ENCODE results near the gene AGPS. TPM values are rescaled to one million over a fixed set of nuclear protein-coding genes. Genes with fewer than 3 reads are reported as not detected.

AGPS gene
- total RNA-seq, 2 experiments from 2014 or later = 2.1 to 9.6 TPM

DNA sequence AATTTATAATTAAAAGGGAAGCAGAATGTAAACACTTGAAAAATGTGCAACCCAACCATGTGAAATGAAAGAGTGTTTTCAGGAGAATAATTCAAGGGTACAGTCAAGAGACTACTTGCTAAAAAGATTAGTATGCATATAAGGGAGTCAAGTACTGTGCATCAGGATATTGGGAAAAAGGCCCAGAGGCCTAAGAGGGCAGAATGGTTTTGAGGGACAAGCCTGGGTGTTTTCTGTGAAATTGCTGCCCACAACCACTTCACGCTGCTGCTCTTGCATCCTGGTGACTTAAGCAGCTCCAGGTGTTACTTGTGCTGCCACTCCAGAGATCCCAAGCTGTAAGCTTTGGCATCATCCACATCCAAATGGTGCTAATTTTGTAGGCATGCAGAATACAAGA, 165.2 kb downstream of the AGPS start:
- Histone ChIP-seq H3K4me1 (ENCODE audit: insufficient read depth, low read length, poor library complexity, severe bottlenecking) (peaks cover 5% of the 10 kb centered on the region), H2AFZ (ENCODE audit: low read length) (no peak overlapping the region), H3K36me3 (ENCODE audit: insufficient read depth, low read length) (no peaks in the 10 kb centered on the region), H3K4me2 (ENCODE audit: low read length) (no peak overlapping the region), H3K9me2 (ENCODE audit: insufficient read depth, low read length) (no peaks in the 10 kb centered on the region), H3K9me3 (ENCODE audit: low read length) (no peaks in the 10 kb centered on the region), H3K4me3 (ENCODE audit: low read depth, low read length, poor library complexity, severe bottlenecking) (no peak overlapping the region), H4K20me1 (ENCODE audit: insufficient read depth, low read length) (no peaks in the 10 kb centered on the region), H3K27ac (ENCODE audit: low read depth, low read length, poor library complexity, severe bottlenecking) (no peak overlapping the region), H3K79me2 (ENCODE audit: insufficient read depth, low read depth, low read length) (no peaks in the 10 kb centered on the region)
- BruUV-seq (replicated peaks) = no TSS peak
- POLR2A ChIA-PET = no interaction called here
- no peak for DNase-seq (ENCODE audit: low spot score)
- intact Hi-C loops (cut with micrococcal nuclease; ENCODE audit: unreplicated experiment) = no loop called here
- TF ChIP-seq, protein P1, sequence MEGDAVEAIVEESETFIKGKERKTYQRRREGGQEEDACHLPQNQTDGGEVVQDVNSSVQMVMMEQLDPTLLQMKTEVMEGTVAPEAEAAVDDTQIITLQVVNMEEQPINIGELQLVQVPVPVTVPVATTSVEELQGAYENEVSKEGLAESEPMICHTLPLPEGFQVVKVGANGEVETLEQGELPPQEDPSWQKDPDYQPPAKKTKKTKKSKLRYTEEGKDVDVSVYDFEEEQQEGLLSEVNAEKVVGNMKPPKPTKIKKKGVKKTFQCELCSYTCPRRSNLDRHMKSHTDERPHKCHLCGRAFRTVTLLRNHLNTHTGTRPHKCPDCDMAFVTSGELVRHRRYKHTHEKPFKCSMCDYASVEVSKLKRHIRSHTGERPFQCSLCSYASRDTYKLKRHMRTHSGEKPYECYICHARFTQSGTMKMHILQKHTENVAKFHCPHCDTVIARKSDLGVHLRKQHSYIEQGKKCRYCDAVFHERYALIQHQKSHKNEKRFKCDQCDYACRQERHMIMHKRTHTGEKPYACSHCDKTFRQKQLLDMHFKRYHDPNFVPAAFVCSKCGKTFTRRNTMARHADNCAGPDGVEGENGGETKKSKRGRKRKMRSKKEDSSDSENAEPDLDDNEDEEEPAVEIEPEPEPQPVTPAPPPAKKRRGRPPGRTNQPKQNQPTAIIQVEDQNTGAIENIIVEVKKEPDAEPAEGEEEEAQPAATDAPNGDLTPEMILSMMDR (conservative IDR thresholded peaks at IDR 0.05; ENCODE audit: low read length) = no peak
- no peak for TF ChIP-seq EZH2phosphoT487 (IDR thresholded peaks at IDR 0.05; ENCODE audit: borderline replicate concordance, low read depth, low read length)
- CTCF ChIA-PET (ENCODE audit: unreplicated experiment) = no interaction called here

GRCh38 chr2:177559638-177560037, 167.1 kb downstream of the AGPS start:
- TF ChIP-seq, protein P1 (conservative IDR thresholded peaks at IDR 0.05; ENCODE audit: low read length) = no peak
- no peak for TF ChIP-seq EZH2phosphoT487 (IDR thresholded peaks at IDR 0.05; ENCODE audit: borderline replicate concordance, low read depth, low read length)
- CTCF ChIA-PET (ENCODE audit: unreplicated experiment) = no interaction called here

GRCh38 chr2:177568390-177568789, 175.8 kb downstream of the AGPS start:
- TF ChIP-seq EZH2phosphoT487 (IDR thresholded peaks at IDR 0.05; ENCODE audit: borderline replicate concordance, low read depth, low read length) = no peak
- TF ChIP-seq, protein P1 (conservative IDR thresholded peaks at IDR 0.05; ENCODE audit: low read length) = no peak
- POLR2A ChIA-PET = interaction anchor here (0.6 to 1.6 kb wide), 2 partner anchors 13 to 395 kb away, joined by 3 read pairs; no protein-coding TSS in a partner anchor
- Histone ChIP-seq H3K4me1 (ENCODE audit: insufficient read depth, low read length, poor library complexity, severe bottlenecking) (no peaks in the 10 kb centered on the region), H2AFZ (ENCODE audit: low read length) (no peak overlapping the region; the same call in 1 of the 2 replicates), H3K27ac (ENCODE audit: low read depth, low read length, poor library complexity, severe bottlenecking) (no peak overlapping the region), H3K36me3 (ENCODE audit: insufficient read depth, low read length) (no peaks in the 10 kb centered on the region), H3K4me3 (ENCODE audit: low read depth, low read length, poor library complexity, severe bottlenecking) (no peak overlapping the region), H3K9me3 (ENCODE audit: low read length) (no peaks in the 10 kb centered on the region), H3K4me2 (ENCODE audit: low read length) (no peak overlapping the region), H4K20me1 (ENCODE audit: insufficient read depth, low read length) (no peaks in the 10 kb centered on the region), H3K9me2 (ENCODE audit: insufficient read depth, low read length) (no peaks in the 10 kb centered on the region), H3K79me2 (ENCODE audit: insufficient read depth, low read depth, low read length) (no peaks in the 10 kb centered on the region)
- intact Hi-C loops (cut with micrococcal nuclease; ENCODE audit: unreplicated experiment) = no loop called here
- no TSS peak for BruUV-seq (replicated peaks)
- CTCF ChIA-PET (ENCODE audit: unreplicated experiment) = interaction anchor here (0.6 kb wide), 1 partner anchor 179 kb away, joined by 3 read pairs; no protein-coding TSS in a partner anchor
- DNase-seq (ENCODE audit: low spot score) = no peak

More at GRCh38 chr2:177559638-177560037, 167.1 kb downstream of the AGPS start:
- BruUV-seq (replicated peaks) = no TSS peak
- no peaks in the 10 kb centered on the region for H3K36me3 ChIP-seq (ENCODE audit: insufficient read depth, low read length)
- intact Hi-C loops (cut with micrococcal nuclease; ENCODE audit: unreplicated experiment) = no loop called here
- no peaks in the 10 kb centered on the region for H3K9me3 ChIP-seq (ENCODE audit: low read length)
- H3K4me3 ChIP-seq (ENCODE audit: low read depth, low read length, poor library complexity, severe bottlenecking) = no peak overlapping the region
- no peak overlapping the region for H3K27ac ChIP-seq (ENCODE audit: low read depth, low read length, poor library complexity, severe bottlenecking)
- POLR2A ChIA-PET = no interaction called here
- no peak for DNase-seq (ENCODE audit: low spot score)
- no peaks in the 10 kb centered on the region for H3K79me2 ChIP-seq (ENCODE audit: insufficient read depth, low read depth, low read length)
- no peak overlapping the region for H3K4me2 ChIP-seq (ENCODE audit: low read length)
- H3K9me2 ChIP-seq (ENCODE audit: insufficient read depth, low read length) = no peaks in the 10 kb centered on the region
- H2AFZ ChIP-seq (ENCODE audit: low read length) = no peak overlapping the region
- H3K4me1 ChIP-seq (ENCODE audit: insufficient read depth, low read length, poor library complexity, severe bottlenecking) = no peaks in the 10 kb centered on the region
- H4K20me1 ChIP-seq (ENCODE audit: insufficient read depth, low read length) = no peaks in the 10 kb centered on the region
